Thyroid gland (tissue), 4 donors: ENCODE results near the gene CTPS1. TPM values are rescaled to one million over a fixed set of nuclear protein-coding genes. Genes with fewer than 3 reads are reported as not detected.

Experiments used
- DNase-seq, 2 donors: peaks; one replicate each; pipeline ENCODE4 v3.0.0-alpha.2; 2019
- H3K27ac ChIP-seq, 3 donors: fragments of 200-600 bp; sonication (generic); 1 replicate in 2 of 3; 2 replicates in 1 of 3; pipeline ENCODE4 v1.5.1; 2016 to 2019; ENCODE audit warnings: mild to moderate bottlenecking in 1 of 3, moderate library complexity in 1 of 3
- H3K27me3 ChIP-seq: fragments of 200-600 bp; sonication (generic); one replicate; pipeline ENCODE4 v1.5.1; 2019
- H3K36me3 ChIP-seq, 2 donors: fragments of 200-600 bp; sonication (generic); one replicate each; pipeline ENCODE4 v1.5.1; 2016 to 2019
- H3K4me1 ChIP-seq, 2 donors: fragments of 200-600 bp; sonication (generic); one replicate each; pipeline ENCODE4 v1.5.1; 2017 to 2019
- H3K4me3 ChIP-seq, 3 donors: fragments of 200-600 bp; sonication (generic); replicated peaks in 1 of 3; 1 replicate in 2 of 3; 2 replicates in 1 of 3; pipeline ENCODE4 v1.5.1; 2016; ENCODE audit warnings: mild to moderate bottlenecking in 1 of 3
- H3K9me3 ChIP-seq: fragments of 200-600 bp; sonication (generic); one replicate; pipeline ENCODE4 v1.5.1; 2017
- CTCF ChIP-seq, 6 experiments: fragments of 200-600 bp in 3 of 6; fragments of 450-650 bp in 3 of 6; sonication (generic) in 3 of 6; IDR thresholded peaks; one replicate each; pipeline ENCODE4 v1.5.1; 2016 to 2019; ENCODE audit warnings: antibody characterized with exemption in 6 of 6, mild to moderate bottlenecking in 2 of 6, inconsistent platforms in 1 of 6, moderate library complexity in 1 of 6
- POLR2A ChIP-seq, 2 donors: fragments of 450-650 bp; IDR thresholded peaks; one replicate each; pipeline ENCODE4 v1.6.1; 2017; ENCODE audit warnings: antibody characterized with exemption in 2 of 2, mild to moderate bottlenecking in 2 of 2, moderate library complexity in 1 of 2
- WGBS, 2 donors: methylation state at CpG; one replicate each; pipeline ENCODE4 v1.1.5; 2017; 5-methylcytosine and 5-hydroxymethylcytosine counted together
- intact Hi-C: fragments of 100-400 bp; cut with DNase I; formaldehyde crosslinking; loops from one replicate; pipeline ENCODE4 v1.15.1; 2023
- small RNA-seq: library from RNA; depleted of rRNA; stranded (forward); fragments of <200 nt; gene quantifications from one replicate; pipeline ENCODE3, GENCODE V24; 2016
- total RNA-seq, 4 donors: library from RNA; depleted of rRNA; stranded (reverse); fragments of >200 nt; gene quantifications; one replicate each; pipeline ENCODE4 v1.2.3, GENCODE V29; 2016

The CTPS1 gene
- total RNA-seq, 4 donors from 2014 or later, result 10.1 to 20.3 (median 11.8) TPM

- Histone ChIP-seq H3K27me3 (no peaks in the 10 kb centered on the region), H3K4me1 (peaks cover 3 to 4% of the 10 kb centered on the region in 2 donors), H3K9me3 (no peaks in the 10 kb centered on the region), H3K4me3 (no peak overlapping the region), H3K36me3 (peaks cover 5 to 8% of the 10 kb centered on the region in 2 donors), H3K27ac (peak overlapping the region in 1 of 3 donors; percentile 9)
- intact Hi-C loops, result no loop called here
- TF ChIP-seq POLR2A (IDR thresholded peaks at IDR 0.05) (no peak), CTCF (IDR thresholded peaks at IDR 0.05) (no peak)
- WGBS, 2 donors, result 88% methylated on average over 10 of the region's 10 CpGs
- DNase-seq, result no peak
Measured at GRCh38 chr1:41046347-41046775, 66.9 kb downstream of the CTPS1 start.

- intact Hi-C loops, result no loop called here
- Histone ChIP-seq H3K36me3 (peaks cover 5 to 12% of the 10 kb centered on the region in 2 donors), H3K9me3 (no peaks in the 10 kb centered on the region), H3K4me1 (peaks cover 3 to 4% of the 10 kb centered on the region in 2 donors), H3K27ac (no peak overlapping the region), H3K4me3 (no peak overlapping the region), H3K27me3 (no peaks in the 10 kb centered on the region)
- 96 to 98% methylated on average over 3 of the region's 3 CpGs for WGBS, 2 donors
- TF ChIP-seq CTCF (IDR thresholded peaks at IDR 0.05) (no peak), POLR2A (IDR thresholded peaks at IDR 0.05) (no peak)
- DNase-seq, result no peak
Measured at GRCh38 chr1:41048540-41048939, 69.0 kb downstream of the CTPS1 start.

DNA sequence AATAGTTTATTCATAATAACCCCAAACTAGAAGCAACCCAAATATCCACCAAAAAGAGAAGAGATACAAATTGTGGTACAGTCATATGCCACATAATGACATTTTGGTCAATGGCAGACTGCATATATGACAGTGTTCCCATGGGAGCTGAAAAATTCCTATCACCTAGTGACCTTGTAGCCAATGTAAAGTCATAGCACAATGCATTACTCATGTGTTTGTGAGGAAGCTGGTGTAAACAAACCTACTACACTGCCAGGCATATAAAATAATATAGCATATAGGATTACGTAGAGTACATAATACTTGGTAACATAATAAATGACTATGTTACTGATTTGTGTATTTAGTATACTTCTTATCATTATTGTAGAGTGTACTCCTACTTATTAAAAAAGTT is 71.5 kb downstream of the CTPS1 start:
- H3K27me3 ChIP-seq, result no peaks in the 10 kb centered on the region
- no peak for TF ChIP-seq POLR2A (IDR thresholded peaks at IDR 0.05)
- no peak overlapping the region for H3K27ac ChIP-seq
- H3K9me3 ChIP-seq, result no peaks in the 10 kb centered on the region
- DNase-seq, result no peak
- WGBS, 2 donors, result 97% methylated on average over 1 of the region's 1 CpG
- H3K36me3 ChIP-seq, result peaks cover 0 to 17% of the 10 kb centered on the region in 2 donors
- H3K4me3 ChIP-seq, result no peak overlapping the region
- peaks cover 0 to 3% of the 10 kb centered on the region in 2 donors for H3K4me1 ChIP-seq
- intact Hi-C loops, result no loop called here

- WGBS, 2 donors, result 82 to 83% methylated on average over 2 of the region's 2 CpGs
- intact Hi-C loops, result no loop called here
- Histone ChIP-seq H3K27ac (no peak overlapping the region), H3K36me3 (peaks cover 0 to 15% of the 10 kb centered on the region in 2 donors), H3K4me3 (no peak overlapping the region), H3K9me3 (no peaks in the 10 kb centered on the region), H3K4me1 (no peaks in the 10 kb centered on the region), H3K27me3 (no peaks in the 10 kb centered on the region)
- no peak for DNase-seq
- TF ChIP-seq CTCF (IDR thresholded peaks at IDR 0.05) (no peak), POLR2A (IDR thresholded peaks at IDR 0.05) (no peak)
Measured at GRCh38 chr1:41053316-41053715, 73.8 kb downstream of the CTPS1 start.

- intact Hi-C loops, result no loop called here
- no peak for TF ChIP-seq CTCF (IDR thresholded peaks at IDR 0.05)
- no peak for TF ChIP-seq POLR2A (IDR thresholded peaks at IDR 0.05)
- H3K36me3 ChIP-seq, result peaks cover 4 to 12% of the 10 kb centered on the region in 2 donors
- no peaks in the 10 kb centered on the region for H3K4me1 ChIP-seq
- H3K27ac ChIP-seq, result no peak overlapping the region
- no peak for DNase-seq
- 94% methylated on average over 5 of the region's 5 CpGs for WGBS, 2 donors
- H3K9me3 ChIP-seq, result no peaks in the 10 kb centered on the region
- no peaks in the 10 kb centered on the region for H3K27me3 ChIP-seq
- no peak overlapping the region for H3K4me3 ChIP-seq
Measured at GRCh38 chr1:41056907-41057306, 77.4 kb downstream of the CTPS1 start.

Small RNA genes within 50 kb of the gene (small RNA-seq; reads per million reads assigned to genes)
- not detected for gene UBE2V1P8

Other genes with a start within 250 kb of the CTPS1 start
- 1 to 10 TPM in 1 of 4 donors, under 1 TPM in 3; 0.11 to 1.1 (median 0.40) TPM for gene KCNQ4, start 195.9 kb upstream of the CTPS1 start, total RNA-seq
- gene CITED4, start 117.3 kb upstream of the CTPS1 start, total RNA-seq, result 10 to 100 TPM in 3 of 4 donors, 1 to 10 TPM in 1; 8.8 to 28.1 (median 20.3) TPM
- gene SLFNL1, start 42.0 kb downstream of the CTPS1 start, total RNA-seq, result 1 to 10 TPM in 2 of 4 donors, under 1 TPM in 2; 0.44 to 1.7 (median 0.92) TPM